Activated T-cell treated with anti-CD3 and anti-CD28 coated beads, Interleukin-2, amount 50 U/mL, for 72 hours (primary cell): Measurements from ENCODE around the gene CRKL. TPM values are rescaled to one million over a fixed set of nuclear protein-coding genes. Genes with fewer than 3 reads are reported as not detected.

Source experiments
- ATAC-seq, 2 donors: fragments of 150-1000 bp; cut with Tn5 transposase; replicated peaks in 1 of 2; 2 replicates each; pipeline ENCODE4 v1.10.0; 2021; ENCODE audit warnings: moderate library complexity in 2 of 2, mild to moderate bottlenecking in 1 of 2
- DNase-seq, 2 donors: peaks; one replicate each; pipeline ENCODE4 v3.0.0; 2021 to 2022; ENCODE audit warnings: mixed read lengths in 1 of 2
- H3K27ac Mint-ChIP-seq: one replicate; pipeline ENCODE4 v1.8.0; 2022; ENCODE audit warnings: mild to moderate bottlenecking, moderate library complexity, mixed read lengths
- H3K27me3 Mint-ChIP-seq: one replicate; pipeline ENCODE4 v1.8.0; 2022; ENCODE audit warnings: low read depth, mixed read lengths
- H3K36me3 Mint-ChIP-seq, 2 donors: one replicate each; pipeline ENCODE4 v1.8.0; 2022; ENCODE audit warnings: mixed read lengths in 2 of 2, mild to moderate bottlenecking in 1 of 2; ENCODE audit not compliant: insufficient read depth in 2 of 2
- H3K4me1 Mint-ChIP-seq: one replicate; pipeline ENCODE4 v1.8.0; 2022; ENCODE audit warnings: low read depth, mixed read lengths
- H3K4me3 Mint-ChIP-seq, 2 donors: one replicate each; pipeline ENCODE4 v1.8.0; 2022; ENCODE audit warnings: mild to moderate bottlenecking in 2 of 2, mixed read lengths in 2 of 2, moderate library complexity in 2 of 2
- H3K9me3 Mint-ChIP-seq, 2 donors: one replicate each; pipeline ENCODE4 v1.8.0; 2022; ENCODE audit warnings: mixed read lengths in 2 of 2
- total RNA-seq, 2 donors: library from RNA; stranded (reverse); gene quantifications; one replicate each; pipeline ENCODE4 v1.2.3, GENCODE V29; 2022

Gene CRKL
- total RNA-seq, 2 donors from 2014 or later = 70.4 to 71.5 TPM

DNA sequence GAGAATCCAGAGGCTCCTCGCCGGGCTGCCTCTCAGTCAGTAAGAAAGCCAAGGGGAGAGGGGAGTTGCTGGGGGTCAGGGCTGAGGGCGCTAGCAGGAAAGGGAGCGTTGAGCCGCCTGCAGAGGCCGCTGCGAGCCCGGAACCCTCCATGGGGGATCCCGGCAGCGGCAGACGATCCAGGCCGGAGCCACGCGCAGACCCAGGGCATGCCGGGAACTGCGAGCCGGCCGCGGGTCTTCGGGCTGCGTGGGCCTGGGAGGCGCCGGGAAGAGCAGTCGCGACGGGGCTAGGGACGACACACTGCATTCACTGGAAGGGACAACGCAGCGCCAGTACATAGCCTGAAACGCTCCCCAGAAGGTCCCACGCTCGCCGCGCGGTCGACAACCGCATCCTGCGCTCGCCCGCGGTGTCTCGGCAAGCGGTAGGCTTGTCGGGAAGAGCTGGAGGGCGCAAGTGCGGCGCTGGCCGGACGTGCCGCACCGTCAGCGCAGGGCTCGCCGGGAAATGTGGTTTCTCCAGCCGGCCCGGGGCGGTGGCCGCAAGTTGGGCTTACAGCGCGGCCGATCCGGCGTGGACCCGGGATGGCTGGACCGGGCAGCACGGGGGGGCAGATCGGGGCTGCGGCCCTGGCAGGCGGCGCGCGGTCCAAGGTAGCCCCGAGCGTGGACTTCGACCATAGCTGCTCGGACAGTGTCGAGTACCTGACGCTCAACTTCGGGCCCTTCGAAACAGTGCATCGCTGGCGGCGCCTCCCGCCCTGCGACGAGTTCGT, 64.8 kb downstream of the CRKL start, which contains the start of gene LZTR1:
TSS of gene LZTR1 (plus strand) at position 511 of the 776 bp plus-strand sequence. CDS start at position 586, 75 bp downstream.
- peaks cover 49% of the 10 kb centered on the region for H3K4me1 Mint-ChIP-seq
- H3K9me3 Mint-ChIP-seq = peaks cover 3 to 6% of the 10 kb centered on the region in 2 donors
- peak within 1 kb of the TSS; percentile 88 for H3K27ac Mint-ChIP-seq
- ATAC-seq (peak; percentile 85 to 91), DNase-seq (peak; percentile 81 to 82)
- peaks cover 8 to 15% of the 10 kb centered on the region in 2 donors for H3K36me3 Mint-ChIP-seq
- peak within 1 kb of the TSS; percentile 95 to 97 for H3K4me3 Mint-ChIP-seq
- H3K27me3 Mint-ChIP-seq = no peaks in the 10 kb centered on the region

DNA sequence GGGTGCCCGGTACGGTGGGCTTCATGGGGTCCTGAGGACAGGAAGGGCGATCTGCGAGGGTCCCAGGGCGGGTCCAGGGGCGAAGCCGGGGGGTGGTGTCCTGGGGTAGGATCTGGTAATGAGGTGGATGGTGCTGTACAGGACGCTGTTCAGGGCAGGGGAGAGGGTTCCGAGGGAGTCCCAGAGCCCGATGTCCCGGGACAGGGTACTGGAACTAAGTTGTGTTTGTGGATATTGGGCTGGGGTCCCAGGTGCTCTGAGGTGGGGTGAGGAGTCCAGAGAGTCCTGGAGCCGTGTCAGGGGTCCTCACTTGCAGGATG, 65.3 kb downstream of the CRKL start:
- Mint-ChIP-seq H3K4me3 (peak overlapping the region; percentile 95 to 97), H3K9me3 (peaks cover 3 to 6% of the 10 kb centered on the region in 2 donors), H3K4me1 (peaks cover 47% of the 10 kb centered on the region), H3K27ac (peak overlapping the region; percentile 85), H3K36me3 (peaks cover 8 to 15% of the 10 kb centered on the region in 2 donors), H3K27me3 (no peaks in the 10 kb centered on the region)
- no peak for DNase-seq
- ATAC-seq = peak; percentile 16

DNA sequence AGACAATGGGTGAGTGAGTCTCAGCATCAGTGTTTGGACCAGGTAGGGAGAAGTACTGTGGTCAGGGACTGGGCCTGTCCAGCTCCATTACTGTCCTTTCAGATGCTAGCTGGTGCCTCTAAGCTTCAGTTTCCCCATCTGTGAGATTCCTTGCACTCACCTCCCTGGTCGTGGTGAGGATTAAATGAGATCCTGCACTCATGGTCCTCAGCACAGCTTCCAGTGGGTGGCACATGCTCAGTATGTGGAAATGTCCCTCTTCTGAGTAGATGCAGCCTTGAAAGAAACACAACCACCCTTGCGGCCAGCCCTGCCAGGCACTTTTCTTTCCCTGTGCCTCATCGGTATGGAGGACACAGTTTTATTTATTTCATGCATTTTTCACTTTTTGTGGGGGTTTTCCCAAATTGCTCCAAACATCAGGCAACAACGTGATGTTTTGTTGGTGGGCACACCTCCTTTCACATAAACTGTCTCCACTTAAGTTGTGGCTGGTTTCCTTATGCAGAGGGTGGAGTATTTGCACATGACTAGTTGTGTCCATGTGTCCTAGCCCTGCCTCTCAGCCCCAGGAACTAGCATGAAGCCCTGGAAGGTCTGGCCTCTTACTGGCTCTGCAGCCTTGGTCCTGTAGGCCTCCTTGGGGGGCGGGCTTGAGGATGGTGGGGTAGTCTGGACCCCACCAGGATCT, 66.0 kb downstream of the CRKL start:
- no peaks in the 10 kb centered on the region for H3K27me3 Mint-ChIP-seq
- H3K27ac Mint-ChIP-seq = peak overlapping the region; percentile 85
- ATAC-seq (no peak), DNase-seq (no peak)
- H3K4me3 Mint-ChIP-seq = peak overlapping the region; percentile 95 to 97
- peaks cover 8 to 15% of the 10 kb centered on the region in 2 donors for H3K36me3 Mint-ChIP-seq
- H3K9me3 Mint-ChIP-seq = peaks cover 3 to 6% of the 10 kb centered on the region in 2 donors
- H3K4me1 Mint-ChIP-seq = peaks cover 47% of the 10 kb centered on the region

DNA sequence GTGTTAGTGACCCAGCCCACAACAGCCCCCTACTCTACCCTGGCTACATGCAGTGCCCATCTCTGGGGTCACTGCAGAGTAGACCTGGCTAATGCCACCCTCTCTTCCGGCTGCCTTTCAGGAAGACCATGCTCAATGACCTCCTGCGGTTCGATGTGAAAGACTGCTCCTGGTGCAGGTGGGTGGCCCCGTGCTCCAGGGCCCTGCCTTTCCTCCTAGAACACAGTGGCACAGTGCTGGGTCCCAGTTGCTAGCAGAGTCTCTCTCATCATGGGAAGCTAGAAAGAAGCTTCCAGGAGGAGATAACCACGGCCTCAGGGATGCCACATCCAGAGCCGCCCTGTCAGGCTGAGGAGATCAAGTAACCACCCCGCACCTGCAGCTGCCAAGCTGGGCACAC, 68.5 kb downstream of the CRKL start:
- DNase-seq = no peak
- no peak for ATAC-seq
- peaks cover 4 to 7% of the 10 kb centered on the region in 2 donors for H3K36me3 Mint-ChIP-seq

DNA sequence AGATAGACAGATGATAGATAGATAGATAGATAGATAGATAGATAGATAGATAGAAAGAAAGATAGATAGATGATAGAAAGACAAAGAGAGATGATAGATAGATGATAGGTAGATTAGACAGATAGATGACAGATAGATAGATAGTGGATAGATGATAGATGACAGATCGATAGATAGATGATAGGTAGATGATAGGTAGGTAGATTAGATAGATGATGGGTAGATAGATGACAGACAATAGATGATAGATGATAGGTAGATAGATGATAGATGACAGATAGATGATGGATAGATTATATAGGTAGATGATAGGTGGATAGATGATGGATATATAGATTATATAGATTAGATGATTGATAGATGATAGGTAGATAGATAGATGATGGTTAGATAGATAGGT, 69.2 kb downstream of the CRKL start:
- no peaks in the 10 kb centered on the region for H3K9me3 Mint-ChIP-seq
- ATAC-seq = no peak
- no peaks in the 10 kb centered on the region for H3K27me3 Mint-ChIP-seq
- no peak overlapping the region for H3K4me3 Mint-ChIP-seq
- peaks cover 21% of the 10 kb centered on the region for H3K4me1 Mint-ChIP-seq
- peaks cover 4 to 7% of the 10 kb centered on the region in 2 donors for H3K36me3 Mint-ChIP-seq
- H3K27ac Mint-ChIP-seq = peak overlapping the region; percentile 1
- DNase-seq = no peak

More for the DNA sequence above, 68.5 kb downstream of the CRKL start:
- no peaks in the 10 kb centered on the region for H3K9me3 Mint-ChIP-seq
- H3K4me1 Mint-ChIP-seq = peaks cover 27% of the 10 kb centered on the region
- no peak overlapping the region for H3K27ac Mint-ChIP-seq
- no peaks in the 10 kb centered on the region for H3K27me3 Mint-ChIP-seq
- H3K4me3 Mint-ChIP-seq = no peak overlapping the region

DNA sequence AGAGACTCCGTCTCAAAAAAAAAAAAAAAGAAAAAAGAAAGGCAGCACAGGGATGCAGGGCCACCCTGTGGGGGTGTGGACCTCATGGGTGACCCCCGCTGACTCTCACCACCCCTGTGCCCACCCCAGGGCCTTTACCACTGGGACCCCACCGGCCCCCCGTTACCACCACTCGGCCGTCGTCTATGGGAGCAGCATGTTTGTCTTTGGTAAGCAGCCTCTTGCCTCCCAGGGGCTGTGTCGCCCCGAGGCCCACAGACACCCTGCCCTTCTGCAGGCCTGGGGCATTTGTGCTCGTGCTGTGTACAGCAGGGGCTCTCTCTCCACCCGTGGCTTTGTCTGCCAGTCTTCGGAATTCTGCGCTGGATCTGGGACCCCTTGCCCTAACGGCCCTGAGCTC, 70.2 kb downstream of the CRKL start:
- peaks cover 18% of the 10 kb centered on the region for H3K4me1 Mint-ChIP-seq
- H3K27me3 Mint-ChIP-seq = no peaks in the 10 kb centered on the region
- no peaks in the 10 kb centered on the region for H3K9me3 Mint-ChIP-seq
- no peak for ATAC-seq
- H3K4me3 Mint-ChIP-seq = no peak overlapping the region
- H3K27ac Mint-ChIP-seq = no peak overlapping the region
- peaks cover 4 to 7% of the 10 kb centered on the region in 2 donors for H3K36me3 Mint-ChIP-seq
- DNase-seq = no peak

DNA sequence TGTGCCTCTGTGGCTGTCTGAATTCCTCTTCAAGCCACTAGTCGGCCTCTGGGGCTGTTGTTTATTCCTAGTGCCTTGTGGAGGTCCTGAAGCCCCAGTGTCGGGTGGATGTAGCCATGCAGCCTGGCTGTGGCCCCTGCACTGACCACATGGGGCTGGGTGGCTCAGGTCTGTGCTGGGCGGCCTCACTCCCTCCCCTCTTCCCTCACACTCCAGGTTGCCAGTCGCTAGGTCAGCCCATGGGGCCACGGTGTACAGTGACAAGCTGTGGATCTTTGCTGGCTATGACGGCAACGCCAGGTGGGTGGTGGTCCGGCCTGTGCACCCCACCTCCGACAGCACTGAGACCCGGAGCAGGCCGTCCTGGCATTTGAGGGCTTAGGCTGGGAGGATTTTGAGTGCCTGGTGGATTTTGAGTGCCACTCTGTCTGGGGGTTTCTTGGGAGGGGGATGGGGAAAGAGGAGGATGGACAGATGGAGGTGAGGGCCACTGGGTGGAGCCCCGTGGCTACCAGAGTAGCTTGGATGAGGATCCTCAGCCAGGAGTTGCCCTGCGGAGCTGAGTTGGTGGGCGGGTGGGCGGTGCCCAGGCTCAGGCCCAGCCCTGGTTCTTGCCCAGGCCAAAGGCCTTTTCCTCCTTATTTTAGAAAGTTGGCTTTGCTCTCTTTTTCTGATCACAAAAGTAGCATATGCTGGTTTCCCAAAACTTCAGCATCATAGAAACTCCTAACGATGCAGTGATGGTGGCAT, 71.5 kb downstream of the CRKL start:
- ATAC-seq (no peak), DNase-seq (no peak)
- H3K9me3 Mint-ChIP-seq = no peaks in the 10 kb centered on the region
- H3K36me3 Mint-ChIP-seq = peaks cover 4 to 7% of the 10 kb centered on the region in 2 donors
- no peaks in the 10 kb centered on the region for H3K27me3 Mint-ChIP-seq
- no peak overlapping the region for H3K27ac Mint-ChIP-seq
- no peak overlapping the region for H3K4me3 Mint-ChIP-seq
- peaks cover 5% of the 10 kb centered on the region for H3K4me1 Mint-ChIP-seq

DNA sequence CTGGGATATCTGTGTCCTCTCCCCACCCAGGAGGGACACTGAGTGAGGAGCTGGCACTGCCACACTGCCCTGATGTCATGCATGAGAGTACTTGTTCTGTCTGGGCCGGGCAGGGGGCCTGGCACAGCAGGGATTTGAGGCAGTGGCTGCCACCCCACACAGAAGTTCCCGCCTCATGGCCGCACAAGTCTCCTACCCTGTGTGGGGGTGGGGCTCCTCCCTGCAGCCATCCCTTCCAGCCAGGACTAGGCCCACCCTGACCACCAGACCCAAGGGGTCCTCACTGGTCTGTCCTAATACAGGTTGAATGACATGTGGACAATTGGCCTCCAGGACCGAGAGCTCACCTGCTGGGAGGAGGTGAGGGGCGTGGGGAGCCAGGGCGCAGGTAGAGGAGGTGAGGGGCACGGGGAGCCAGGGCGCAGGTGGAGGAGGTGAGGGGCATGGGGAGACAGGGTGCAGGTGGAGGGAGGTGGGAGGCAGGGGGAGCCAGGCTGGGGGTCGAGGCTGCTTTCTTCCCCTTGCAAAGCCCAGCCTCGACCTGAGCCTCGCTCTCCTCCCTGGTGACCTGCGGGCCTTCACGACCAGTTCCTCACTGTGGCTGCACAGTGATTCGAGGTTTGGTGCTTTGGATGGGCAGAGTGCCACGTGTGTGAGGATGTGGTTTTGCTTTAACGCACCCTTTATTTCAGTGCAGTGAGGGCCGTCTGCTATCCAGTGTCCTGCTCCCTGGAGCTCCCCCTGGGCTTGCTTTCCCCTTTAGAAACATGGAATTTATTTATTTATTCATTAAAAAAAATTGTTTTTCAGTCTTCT, 72.3 kb downstream of the CRKL start:
- Mint-ChIP-seq H3K4me3 (no peak overlapping the region), H3K27me3 (no peaks in the 10 kb centered on the region), H3K4me1 (no peaks in the 10 kb centered on the region), H3K27ac (no peak overlapping the region), H3K9me3 (no peaks in the 10 kb centered on the region), H3K36me3 (peaks cover 4% of the 10 kb centered on the region in 2 donors)
- DNase-seq (no peak), ATAC-seq (no peak)

DNA sequence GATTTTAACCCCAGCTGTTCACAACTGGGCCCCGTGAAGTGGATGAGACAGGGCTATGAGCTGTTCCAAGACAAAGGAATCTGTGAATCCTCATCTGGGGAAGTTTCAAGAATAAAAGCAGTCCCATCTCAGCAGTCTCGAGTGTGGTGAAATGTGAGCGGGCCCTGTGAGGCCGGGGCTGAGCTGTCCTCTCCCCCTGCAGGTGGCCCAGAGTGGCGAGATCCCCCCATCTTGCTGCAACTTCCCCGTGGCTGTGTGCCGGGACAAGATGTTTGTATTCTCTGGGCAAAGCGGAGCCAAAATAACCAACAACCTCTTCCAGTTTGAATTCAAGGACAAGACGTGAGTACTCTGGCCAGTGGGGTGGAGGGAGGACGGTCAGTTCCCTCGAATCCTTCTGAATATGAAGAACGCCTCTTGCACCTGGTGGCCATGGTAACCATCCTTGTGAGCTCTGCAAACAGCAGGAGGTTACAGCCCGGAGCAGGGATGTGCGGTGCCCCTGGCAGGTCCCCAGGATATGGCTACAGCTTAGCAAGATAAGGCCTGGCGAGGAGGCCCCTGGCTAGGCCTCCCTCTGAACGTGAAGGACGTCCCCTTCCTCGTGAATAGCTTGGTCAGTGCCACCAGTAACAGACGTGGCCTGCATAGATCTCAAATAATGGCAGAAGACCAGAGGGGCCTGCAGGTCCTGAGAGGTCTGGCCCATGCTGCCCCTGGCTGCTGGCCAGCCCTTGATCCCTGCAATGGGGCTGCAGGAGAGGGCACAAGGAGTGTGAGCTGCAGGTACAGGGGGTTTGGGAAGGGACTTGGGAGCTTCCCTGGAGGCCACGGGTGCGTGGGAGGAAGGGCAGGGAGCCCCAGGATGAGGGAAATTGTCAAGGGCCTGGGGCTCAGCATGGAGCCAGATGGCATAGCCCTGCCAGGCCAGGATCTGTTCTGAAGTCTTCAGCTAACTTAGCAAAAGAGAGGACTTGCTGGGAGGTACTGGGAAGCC, 73.3 kb downstream of the CRKL start:
- DNase-seq (no peak), ATAC-seq (no peak)
- H3K4me1 Mint-ChIP-seq = no peaks in the 10 kb centered on the region
- peaks cover 4% of the 10 kb centered on the region in 2 donors for H3K36me3 Mint-ChIP-seq
- no peak overlapping the region for H3K4me3 Mint-ChIP-seq
- H3K9me3 Mint-ChIP-seq = no peaks in the 10 kb centered on the region
- H3K27ac Mint-ChIP-seq = no peak overlapping the region
- H3K27me3 Mint-ChIP-seq = no peaks in the 10 kb centered on the region

DNA sequence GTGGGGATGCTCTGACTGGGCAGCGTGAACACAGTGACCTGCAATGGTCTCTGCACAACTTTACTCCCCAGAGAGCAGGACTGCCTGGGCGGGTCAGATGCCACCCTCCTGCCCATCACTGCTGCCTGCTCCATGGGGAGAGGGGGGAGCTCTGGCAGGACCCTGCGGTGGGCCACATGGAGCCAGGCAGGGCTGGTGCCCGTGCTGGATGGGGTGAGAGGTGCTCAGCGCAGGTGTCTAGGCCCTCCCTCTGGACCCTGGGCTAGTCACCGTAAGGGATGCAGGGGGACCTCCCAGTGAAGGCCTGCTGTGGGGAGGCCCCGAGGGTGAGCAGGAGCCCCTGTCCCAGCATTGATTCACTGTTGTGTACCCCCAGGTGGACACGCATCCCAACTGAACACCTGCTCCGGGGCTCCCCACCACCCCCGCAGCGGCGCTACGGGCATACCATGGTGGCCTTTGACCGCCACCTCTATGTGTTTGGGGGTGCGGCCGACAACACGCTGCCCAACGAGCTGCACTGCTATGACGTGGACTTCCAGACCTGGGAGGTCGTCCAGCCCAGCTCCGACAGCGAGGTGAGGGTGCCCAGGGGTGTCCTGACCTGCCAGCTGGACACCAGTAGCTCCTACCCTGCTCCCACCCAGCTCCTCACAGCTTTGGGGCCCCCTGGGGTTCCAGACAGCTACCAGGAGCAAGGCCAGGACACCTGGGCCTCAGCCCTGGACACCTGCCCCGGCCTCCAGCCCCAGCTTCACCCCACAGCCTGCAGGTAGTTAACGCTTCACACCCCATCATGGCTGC, 74.2 kb downstream of the CRKL start:
- Mint-ChIP-seq H3K36me3 (peaks cover under 1 to 2% of the 10 kb centered on the region in 2 donors), H3K9me3 (no peaks in the 10 kb centered on the region), H3K27me3 (no peaks in the 10 kb centered on the region), H3K4me3 (no peak overlapping the region), H3K4me1 (no peaks in the 10 kb centered on the region), H3K27ac (no peak overlapping the region)
- DNase-seq (no peak), ATAC-seq (no peak)

DNA sequence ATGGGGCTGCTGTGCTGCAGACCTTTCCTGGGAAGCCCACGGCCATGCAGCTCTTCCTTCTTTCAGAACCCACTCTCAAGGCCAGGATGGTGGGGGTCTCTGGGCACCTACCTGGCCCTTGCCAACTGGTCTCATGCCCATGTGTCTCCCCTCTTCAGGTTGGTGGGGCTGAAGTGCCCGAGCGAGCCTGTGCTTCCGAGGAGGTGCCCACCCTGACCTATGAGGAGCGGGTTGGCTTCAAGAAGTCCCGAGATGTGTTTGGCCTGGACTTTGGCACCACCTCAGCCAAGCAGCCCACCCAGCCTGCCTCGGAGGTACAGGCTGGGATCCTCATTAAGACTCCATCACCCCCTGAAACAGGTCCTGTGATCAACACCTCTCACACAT, 74.8 kb downstream of the CRKL start:
- H3K27me3 Mint-ChIP-seq = no peaks in the 10 kb centered on the region
- no peak overlapping the region for H3K4me3 Mint-ChIP-seq
- H3K9me3 Mint-ChIP-seq = no peaks in the 10 kb centered on the region
- H3K36me3 Mint-ChIP-seq = no peaks in the 10 kb centered on the region
- H3K4me1 Mint-ChIP-seq = no peaks in the 10 kb centered on the region
- no peak for ATAC-seq
- H3K27ac Mint-ChIP-seq = no peak overlapping the region
- DNase-seq = no peak
